Omental fat pad (tissue), 4 donors: Measurements from ENCODE around the gene PSMB2. TPM values are rescaled to one million over a fixed set of nuclear protein-coding genes. Genes with fewer than 3 reads are reported as not detected.

Source experiments
- ATAC-seq: fragments of 150-250 bp; one replicate; pipeline ENCODE4 v1.9.1; 2016; ENCODE audit warnings: mild to moderate bottlenecking, moderate library complexity; ENCODE audit not compliant: low FRiP score
- DNase-seq: peaks from one replicate; pipeline ENCODE4 v3.0.0-alpha.2; 2019; ENCODE audit warnings: low spot score
- total RNA-seq, 4 donors: library from RNA; depleted of rRNA; stranded (reverse); fragments of >200 nt; gene quantifications; one replicate each; pipeline ENCODE4 v1.1.0, GENCODE V29; 2016
- TF ChIP-seq, protein P1 (sequence below), 3 donors: fragments of 450-650 bp; IDR thresholded peaks; one replicate each; pipeline ENCODE4 v1.5.1; 2016 to 2017; ENCODE audit warnings: antibody characterized with exemption in 3 of 3, mild to moderate bottlenecking in 3 of 3, moderate library complexity in 2 of 3

The PSMB2 gene
- total RNA-seq, 4 donors from 2014 or later, result 31.4 to 39.9 (median 36.1) TPM

DNA sequence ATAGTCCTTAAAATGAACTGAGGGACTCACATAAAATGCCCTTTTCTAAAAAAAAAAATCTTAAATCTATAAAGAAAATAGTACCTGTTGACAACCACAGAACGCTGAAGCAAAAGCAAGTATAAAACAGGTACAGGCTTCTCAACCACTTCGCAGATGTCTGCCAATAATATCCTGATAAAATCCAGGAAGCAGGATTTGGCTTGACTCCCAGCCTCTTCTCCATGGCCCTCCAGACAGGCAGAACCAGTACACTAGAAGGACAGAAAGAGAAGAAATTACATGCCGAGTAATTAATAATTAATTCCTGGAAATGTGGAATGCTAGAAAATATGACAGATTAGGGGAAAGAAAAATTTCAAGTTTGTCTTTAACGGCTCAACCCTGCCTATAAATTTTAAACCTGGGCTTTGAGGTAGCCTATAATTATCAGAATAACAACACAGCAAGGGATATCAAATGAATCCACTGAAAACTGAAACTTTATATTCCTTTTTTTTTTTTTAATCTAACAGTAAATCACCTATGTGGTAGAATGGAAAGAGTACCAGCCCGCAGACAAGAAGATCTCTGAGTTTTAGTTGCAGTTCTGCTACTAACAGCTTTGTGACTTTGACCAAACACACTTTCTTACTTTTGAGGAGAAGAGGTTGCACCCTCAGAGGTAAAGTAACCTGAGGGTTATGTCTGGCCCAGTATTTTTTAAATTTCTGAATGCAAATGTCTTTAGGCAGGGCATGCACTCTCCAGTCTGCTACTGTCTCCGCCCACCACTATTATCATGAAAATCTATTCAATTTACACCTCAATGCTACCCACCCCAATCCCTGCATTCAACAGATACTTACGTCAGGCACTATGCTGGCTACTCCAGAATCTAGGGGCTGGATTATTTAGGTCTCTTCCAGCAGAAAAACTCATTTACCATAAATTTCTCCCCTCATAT, 86.8 kb downstream of the PSMB2 start:
- TF ChIP-seq, protein P1, sequence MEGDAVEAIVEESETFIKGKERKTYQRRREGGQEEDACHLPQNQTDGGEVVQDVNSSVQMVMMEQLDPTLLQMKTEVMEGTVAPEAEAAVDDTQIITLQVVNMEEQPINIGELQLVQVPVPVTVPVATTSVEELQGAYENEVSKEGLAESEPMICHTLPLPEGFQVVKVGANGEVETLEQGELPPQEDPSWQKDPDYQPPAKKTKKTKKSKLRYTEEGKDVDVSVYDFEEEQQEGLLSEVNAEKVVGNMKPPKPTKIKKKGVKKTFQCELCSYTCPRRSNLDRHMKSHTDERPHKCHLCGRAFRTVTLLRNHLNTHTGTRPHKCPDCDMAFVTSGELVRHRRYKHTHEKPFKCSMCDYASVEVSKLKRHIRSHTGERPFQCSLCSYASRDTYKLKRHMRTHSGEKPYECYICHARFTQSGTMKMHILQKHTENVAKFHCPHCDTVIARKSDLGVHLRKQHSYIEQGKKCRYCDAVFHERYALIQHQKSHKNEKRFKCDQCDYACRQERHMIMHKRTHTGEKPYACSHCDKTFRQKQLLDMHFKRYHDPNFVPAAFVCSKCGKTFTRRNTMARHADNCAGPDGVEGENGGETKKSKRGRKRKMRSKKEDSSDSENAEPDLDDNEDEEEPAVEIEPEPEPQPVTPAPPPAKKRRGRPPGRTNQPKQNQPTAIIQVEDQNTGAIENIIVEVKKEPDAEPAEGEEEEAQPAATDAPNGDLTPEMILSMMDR (IDR thresholded peaks at IDR 0.05), result no peak
- ATAC-seq, result no peak
- DNase-seq, result no peak

DNA sequence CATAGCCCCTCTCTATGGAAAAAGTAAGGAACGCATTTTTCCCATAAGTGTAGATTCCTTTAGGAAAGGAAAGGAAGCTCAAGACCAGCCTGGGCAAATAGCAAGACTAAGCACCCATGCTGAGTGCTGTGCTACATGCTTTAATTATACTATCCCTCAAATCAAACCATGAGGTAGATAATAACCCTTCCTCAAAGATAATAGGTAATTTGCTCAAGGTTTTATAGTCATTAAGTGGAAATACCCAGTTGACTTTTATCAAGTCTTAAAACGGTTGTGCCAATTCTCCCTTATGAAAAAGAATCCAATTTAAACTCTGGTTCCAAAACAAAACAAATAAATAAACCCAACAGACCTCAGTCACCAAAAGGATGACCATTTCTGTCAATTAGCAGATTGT, 87.5 kb downstream of the PSMB2 start:
- DNase-seq, result no peak
- ATAC-seq, result no peak

More for the DNA sequence above, 87.5 kb downstream of the PSMB2 start:
- TF ChIP-seq, protein P1 (IDR thresholded peaks at IDR 0.05), result no peak

Other genes starting within 250 kb of the PSMB2 start
- gene KIAA0319L, start 84.1 kb downstream of the PSMB2 start, total RNA-seq, result 10 to 100 TPM; 38.1 to 99.9 (median 44.2) TPM
- gene NCDN, start 83.7 kb downstream of the PSMB2 start, total RNA-seq, result 10 to 100 TPM; 12.2 to 20.9 (median 15.1) TPM
- gene TFAP2E, start 68.2 kb downstream of the PSMB2 start, total RNA-seq, result under 1 TPM; 0.25 to 0.72 (median 0.50) TPM
- gene C1orf216, start 77.4 kb upstream of the PSMB2 start, total RNA-seq, result 10 to 100 TPM in 3 of 4 donors, 1 to 10 TPM in 1; 9.6 to 28.8 (median 15.5) TPM
- 1 to 10 TPM in 1 of 4 donors, under 1 TPM in 3; 0.13 to 2.3 (median 0.50) TPM for gene CLSPN, start 128.5 kb upstream of the PSMB2 start, total RNA-seq
- gene AGO4, start 166.5 kb upstream of the PSMB2 start, total RNA-seq, result 10 to 100 TPM in 3 of 4 donors, 1 to 10 TPM in 1; 9.2 to 28.2 (median 18.4) TPM
- gene AGO1, start 241.7 kb upstream of the PSMB2 start, total RNA-seq, result 10 to 100 TPM; 20.5 to 25.1 (median 22.7) TPM